LNCAP (cell line): ENCODE data around the gene AJM1.

Experiments used
- TF ChIP-seq, protein P1 (sequence below): fragments of 450-650 bp; IDR thresholded peaks from 2 replicates; pipeline ENCODE4 v1.5.1; 2017; ENCODE audit warnings: mild to moderate bottlenecking

Gene AJM1

DNA sequence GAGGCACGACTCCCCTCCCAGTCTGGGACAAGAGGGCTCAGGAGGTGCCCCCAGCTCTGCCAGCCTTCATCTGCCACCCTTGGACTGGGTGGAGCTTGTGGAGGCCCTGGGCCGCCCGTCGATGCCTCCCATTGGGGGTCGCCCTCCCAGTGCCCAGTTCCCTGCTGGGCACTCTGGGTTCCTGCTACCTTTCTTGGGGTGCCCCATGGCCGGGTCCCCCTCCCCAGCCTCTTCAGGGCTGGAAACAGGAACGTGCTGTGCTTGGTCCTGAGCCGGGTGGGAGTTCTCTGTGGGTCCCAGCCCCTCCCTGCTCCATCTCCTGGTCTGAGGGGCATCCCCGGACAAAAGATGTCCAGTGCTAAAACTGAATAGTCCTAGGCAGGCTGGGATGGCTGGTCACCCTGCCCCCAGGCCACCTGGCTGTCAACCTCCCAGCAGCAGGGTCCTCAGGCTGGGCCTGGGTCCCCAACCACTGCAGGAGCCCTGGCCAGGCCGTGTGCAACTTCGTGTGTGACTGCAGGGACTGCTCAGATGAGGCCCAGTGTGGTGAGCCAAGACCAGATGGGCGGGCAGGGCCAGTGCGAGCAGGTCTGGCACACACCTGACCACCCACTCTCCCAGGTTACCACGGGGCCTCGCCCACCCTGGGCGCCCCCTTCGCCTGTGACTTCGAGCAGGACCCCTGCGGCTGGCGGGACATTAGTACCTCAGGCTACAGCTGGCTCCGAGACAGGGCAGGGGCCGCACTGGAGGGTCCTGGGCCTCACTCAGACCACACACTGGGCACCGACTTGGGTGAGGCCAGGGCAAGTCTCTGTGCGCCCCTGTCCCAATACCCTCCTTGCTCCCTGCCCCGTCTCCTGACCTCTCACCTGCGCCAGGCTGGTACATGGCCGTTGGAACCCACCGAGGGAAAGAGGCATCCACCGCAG lies 10.7 kb downstream of the AJM1 start:
- TF ChIP-seq, protein P1, sequence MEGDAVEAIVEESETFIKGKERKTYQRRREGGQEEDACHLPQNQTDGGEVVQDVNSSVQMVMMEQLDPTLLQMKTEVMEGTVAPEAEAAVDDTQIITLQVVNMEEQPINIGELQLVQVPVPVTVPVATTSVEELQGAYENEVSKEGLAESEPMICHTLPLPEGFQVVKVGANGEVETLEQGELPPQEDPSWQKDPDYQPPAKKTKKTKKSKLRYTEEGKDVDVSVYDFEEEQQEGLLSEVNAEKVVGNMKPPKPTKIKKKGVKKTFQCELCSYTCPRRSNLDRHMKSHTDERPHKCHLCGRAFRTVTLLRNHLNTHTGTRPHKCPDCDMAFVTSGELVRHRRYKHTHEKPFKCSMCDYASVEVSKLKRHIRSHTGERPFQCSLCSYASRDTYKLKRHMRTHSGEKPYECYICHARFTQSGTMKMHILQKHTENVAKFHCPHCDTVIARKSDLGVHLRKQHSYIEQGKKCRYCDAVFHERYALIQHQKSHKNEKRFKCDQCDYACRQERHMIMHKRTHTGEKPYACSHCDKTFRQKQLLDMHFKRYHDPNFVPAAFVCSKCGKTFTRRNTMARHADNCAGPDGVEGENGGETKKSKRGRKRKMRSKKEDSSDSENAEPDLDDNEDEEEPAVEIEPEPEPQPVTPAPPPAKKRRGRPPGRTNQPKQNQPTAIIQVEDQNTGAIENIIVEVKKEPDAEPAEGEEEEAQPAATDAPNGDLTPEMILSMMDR: no peak

DNA sequence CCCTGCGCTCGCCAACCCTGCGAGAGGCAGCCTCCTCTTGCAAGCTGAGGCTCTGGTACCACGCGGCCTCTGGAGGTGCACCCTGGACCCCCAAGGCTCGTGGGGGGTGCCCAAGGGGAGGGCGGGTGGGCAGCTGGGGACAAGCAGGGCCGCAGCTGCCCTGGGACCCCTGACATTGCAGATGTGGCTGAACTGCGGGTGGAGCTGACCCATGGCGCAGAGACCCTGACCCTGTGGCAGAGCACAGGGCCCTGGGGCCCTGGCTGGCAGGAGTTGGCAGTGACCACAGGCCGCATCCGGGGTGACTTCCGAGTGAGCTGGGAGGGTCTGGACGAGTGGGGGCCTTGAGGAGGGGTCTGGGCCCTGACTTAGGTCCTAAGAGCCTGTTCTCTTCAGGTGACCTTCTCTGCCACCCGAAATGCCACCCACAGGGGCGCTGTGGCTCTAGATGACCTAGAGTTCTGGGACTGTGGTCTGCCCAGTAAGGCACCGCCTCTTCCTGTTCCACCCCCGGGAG lies 11.4 kb downstream of the AJM1 start:
- TF ChIP-seq, protein P1: no peak

DNA sequence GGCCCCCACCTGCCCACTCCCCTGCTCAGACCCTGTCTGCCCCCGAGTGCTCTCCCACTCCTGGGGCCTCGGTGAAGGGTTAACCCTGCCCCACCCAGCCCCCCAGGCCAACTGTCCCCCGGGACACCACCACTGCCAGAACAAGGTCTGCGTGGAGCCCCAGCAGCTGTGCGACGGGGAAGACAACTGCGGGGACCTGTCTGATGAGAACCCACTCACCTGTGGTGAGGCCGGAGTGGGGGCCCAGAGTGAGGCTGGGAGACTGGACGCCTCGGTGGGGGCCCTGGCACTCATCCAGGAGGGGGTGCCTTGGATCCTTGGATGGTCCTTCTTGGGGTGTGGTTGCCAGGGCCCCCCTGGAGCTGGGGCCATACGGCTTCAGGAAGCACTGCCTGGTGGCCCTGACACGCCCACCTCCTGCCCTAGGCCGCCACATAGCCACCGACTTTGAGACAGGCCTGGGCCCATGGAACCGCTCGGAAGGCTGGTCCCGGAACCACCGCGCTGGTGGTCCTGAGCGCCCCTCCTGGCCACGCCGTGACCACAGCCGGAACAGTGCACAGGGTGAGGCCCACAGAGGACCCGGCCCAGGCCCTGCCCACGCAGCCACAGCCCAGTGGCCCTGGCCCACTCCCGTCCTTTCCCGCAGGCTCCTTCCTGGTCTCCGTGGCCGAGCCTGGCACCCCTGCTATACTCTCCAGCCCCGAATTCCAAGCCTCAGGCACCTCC lies 12.0 kb downstream of the AJM1 start:
- TF ChIP-seq, protein P1: no peak

DNA sequence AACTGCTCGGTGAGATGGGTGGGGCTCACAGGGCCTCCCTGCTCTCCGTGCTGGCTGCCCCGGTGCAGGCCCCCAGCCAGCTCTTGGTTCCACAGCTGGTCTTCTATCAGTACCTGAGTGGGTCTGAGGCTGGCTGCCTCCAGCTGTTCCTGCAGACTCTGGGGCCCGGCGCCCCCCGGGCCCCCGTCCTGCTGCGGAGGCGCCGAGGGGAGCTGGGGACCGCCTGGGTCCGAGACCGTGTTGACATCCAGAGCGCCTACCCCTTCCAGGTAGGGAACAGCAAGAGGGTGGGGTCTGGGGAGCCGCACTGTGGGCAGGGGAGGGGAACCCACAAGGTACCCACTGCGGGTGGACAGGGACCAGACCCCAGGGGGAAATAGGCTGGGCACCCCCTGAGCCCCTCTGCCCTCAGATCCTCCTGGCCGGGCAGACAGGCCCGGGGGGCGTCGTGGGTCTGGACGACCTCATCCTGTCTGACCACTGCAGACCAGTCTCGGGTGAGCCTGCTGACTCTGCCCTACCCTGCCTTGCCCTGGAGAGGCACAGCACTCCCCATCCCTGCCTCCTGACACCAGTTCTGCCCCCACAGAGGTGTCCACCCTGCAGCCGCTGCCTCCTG lies 12.7 kb downstream of the AJM1 start:
- TF ChIP-seq, protein P1: no peak

DNA sequence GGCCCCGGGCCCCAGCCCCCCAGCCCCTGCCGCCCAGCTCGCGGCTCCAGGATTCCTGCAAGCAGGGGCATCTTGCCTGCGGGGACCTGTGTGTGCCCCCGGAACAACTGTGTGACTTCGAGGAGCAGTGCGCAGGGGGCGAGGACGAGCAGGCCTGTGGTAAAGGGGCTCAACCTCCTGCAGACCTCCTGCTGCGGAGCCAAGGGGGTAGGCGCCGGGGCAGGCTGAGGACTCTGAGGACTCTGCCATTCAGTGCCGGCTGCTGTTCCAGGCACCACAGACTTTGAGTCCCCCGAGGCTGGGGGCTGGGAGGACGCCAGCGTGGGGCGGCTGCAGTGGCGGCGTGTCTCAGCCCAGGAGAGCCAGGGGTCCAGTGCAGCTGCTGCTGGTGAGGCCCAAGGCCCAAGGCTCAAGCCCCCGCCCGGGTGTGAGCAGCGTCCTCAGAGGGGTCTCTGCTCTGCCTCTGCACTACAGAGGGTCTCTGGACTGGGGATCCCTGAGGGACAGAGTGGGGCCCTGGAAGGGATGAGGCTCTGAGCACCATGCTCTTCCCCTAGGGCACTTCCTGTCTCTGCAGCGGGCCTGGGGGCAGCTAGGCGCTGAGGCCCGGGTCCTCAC lies 13.3 kb downstream of the AJM1 start:
- TF ChIP-seq, protein P1: no peak

DNA sequence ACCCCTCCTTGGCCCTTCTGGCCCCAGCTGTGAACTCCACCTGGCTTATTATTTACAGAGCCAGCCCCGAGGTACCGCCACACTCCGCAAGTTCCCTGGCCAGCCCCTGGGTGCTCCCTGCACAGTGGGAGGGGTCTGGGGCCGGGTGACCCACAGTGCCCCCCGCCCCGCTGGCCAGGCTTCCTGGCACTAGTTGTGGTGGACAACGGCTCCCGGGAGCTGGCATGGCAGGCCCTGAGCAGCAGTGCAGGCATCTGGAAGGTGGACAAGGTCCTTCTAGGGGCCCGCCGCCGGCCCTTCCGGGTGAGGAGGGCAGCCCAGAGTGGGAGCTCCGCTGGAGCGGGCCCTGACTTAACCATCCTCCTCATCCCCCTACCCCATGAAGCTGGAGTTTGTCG lies 13.8 kb downstream of the AJM1 start:
- TF ChIP-seq, protein P1: no peak

DNA sequence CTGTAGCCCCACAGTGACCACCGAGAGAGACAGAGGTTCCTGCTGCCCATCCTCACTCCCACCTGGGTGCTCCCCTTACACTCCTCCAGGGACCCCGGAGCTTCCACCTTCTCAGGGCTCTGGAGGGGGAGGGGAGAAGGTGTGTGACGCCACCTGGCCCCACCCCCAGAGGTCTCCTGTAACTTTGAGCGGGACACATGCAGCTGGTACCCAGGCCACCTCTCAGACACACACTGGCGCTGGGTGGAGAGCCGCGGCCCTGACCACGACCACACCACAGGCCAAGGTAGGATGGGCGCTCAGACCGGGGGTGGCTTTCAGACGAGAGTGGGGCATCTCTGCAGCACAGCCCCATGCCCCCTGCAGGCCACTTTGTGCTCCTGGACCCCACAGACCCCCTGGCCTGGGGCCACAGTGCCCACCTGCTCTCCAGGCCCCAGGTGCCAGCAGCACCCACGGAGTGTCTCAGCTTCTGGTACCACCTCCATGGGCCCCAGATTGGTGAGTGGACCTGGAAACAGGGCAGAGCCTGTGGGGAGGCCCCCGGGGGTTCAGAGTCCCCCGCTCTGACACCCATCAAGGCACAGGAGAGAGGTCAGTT lies 14.4 kb downstream of the AJM1 start:
- TF ChIP-seq, protein P1: no peak
